Measurements from ENCODE around the gene DNAJC13. TPM values are rescaled to one million over a fixed set of nuclear protein-coding genes. Genes with fewer than 3 reads are reported as not detected.

Gene DNAJC13
- total RNA-seq, 1 donor from 2014 or later, result 77.5 TPM

- no peak for DNase-seq (ENCODE audit: low read depth)
Measured at GRCh38 chr3:132405188-132405587, 12.1 kb upstream of the DNAJC13 start.

- DNase-seq (ENCODE audit: low read depth), result peak; percentile 43
Measured at GRCh38 chr3:132405609-132406299, 11.5 kb upstream of the DNAJC13 start.

- no peak for DNase-seq (ENCODE audit: low read depth)
Measured at GRCh38 chr3:132406587-132406986, 10.7 kb upstream of the DNAJC13 start.

- no peak for DNase-seq (ENCODE audit: low read depth)
Measured at GRCh38 chr3:132407025-132407424, 10.3 kb upstream of the DNAJC13 start.

GRCh38 chr3:132414841-132415240 lies 2.5 kb upstream of the DNAJC13 start:
- no peak for DNase-seq (ENCODE audit: low read depth)

GRCh38 chr3:132416161-132416560 lies 1.1 kb upstream of the DNAJC13 start:
- DNase-seq (ENCODE audit: low read depth), result no peak

GRCh38 chr3:132417695-132418411 lies 551 bp downstream of the DNAJC13 start:
- DNase-seq (ENCODE audit: low read depth), result peak; percentile 59

- no peak for DNase-seq (ENCODE audit: low read depth)
Measured at GRCh38 chr3:132418916-132419315, 1.6 kb downstream of the DNAJC13 start.

GRCh38 chr3:132421832-132422231 lies 4.5 kb downstream of the DNAJC13 start:
- DNase-seq (ENCODE audit: low read depth), result peak; percentile 83

GRCh38 chr3:132422531-132422930 lies 5.2 kb downstream of the DNAJC13 start:
- no peak for DNase-seq (ENCODE audit: low read depth)

GRCh38 chr3:132432639-132433038 lies 15.3 kb downstream of the DNAJC13 start:
- DNase-seq (ENCODE audit: low read depth), result peak; percentile 74

GRCh38 chr3:132433121-132433520 lies 15.8 kb downstream of the DNAJC13 start:
- DNase-seq (ENCODE audit: low read depth), result no peak

GRCh38 chr3:132435224-132435910 lies 18.1 kb downstream of the DNAJC13 start:
- no peak for DNase-seq (ENCODE audit: low read depth)

GRCh38 chr3:132435911-132436425 lies 18.7 kb downstream of the DNAJC13 start:
- no peak for DNase-seq (ENCODE audit: low read depth)

GRCh38 chr3:132443421-132443820 lies 26.1 kb downstream of the DNAJC13 start:
- DNase-seq (ENCODE audit: low read depth), result no peak

GRCh38 chr3:132444383-132444782 lies 27.1 kb downstream of the DNAJC13 start:
- DNase-seq (ENCODE audit: low read depth), result no peak

- peak; percentile 93 for DNase-seq (ENCODE audit: low read depth)
Measured at GRCh38 chr3:132445817-132446216, 28.5 kb downstream of the DNAJC13 start.

GRCh38 chr3:132448216-132448961 lies 31.1 kb downstream of the DNAJC13 start:
- DNase-seq (ENCODE audit: low read depth), result no peak

- no peak for DNase-seq (ENCODE audit: low read depth)
Measured at GRCh38 chr3:132456136-132456535, 38.8 kb downstream of the DNAJC13 start.

GRCh38 chr3:132456571-132456970 lies 39.3 kb downstream of the DNAJC13 start:
- DNase-seq (ENCODE audit: low read depth), result no peak

GRCh38 chr3:132457286-132457685 lies 40.0 kb downstream of the DNAJC13 start:
- DNase-seq (ENCODE audit: low read depth), result no peak

GRCh38 chr3:132459551-132459950 lies 42.2 kb downstream of the DNAJC13 start:
- DNase-seq (ENCODE audit: low read depth), result no peak

Measured in renal cortical epithelial cell (primary cell).